Cerebellar cortex (tissue), 1 donor: ENCODE data around the gene MAST3.

Experiments used
- DNase-seq: peaks from one replicate; pipeline ENCODE4 v3.0.0-alpha.2; 2015; ENCODE audit warnings: low spot score

Gene MAST3

DNA sequence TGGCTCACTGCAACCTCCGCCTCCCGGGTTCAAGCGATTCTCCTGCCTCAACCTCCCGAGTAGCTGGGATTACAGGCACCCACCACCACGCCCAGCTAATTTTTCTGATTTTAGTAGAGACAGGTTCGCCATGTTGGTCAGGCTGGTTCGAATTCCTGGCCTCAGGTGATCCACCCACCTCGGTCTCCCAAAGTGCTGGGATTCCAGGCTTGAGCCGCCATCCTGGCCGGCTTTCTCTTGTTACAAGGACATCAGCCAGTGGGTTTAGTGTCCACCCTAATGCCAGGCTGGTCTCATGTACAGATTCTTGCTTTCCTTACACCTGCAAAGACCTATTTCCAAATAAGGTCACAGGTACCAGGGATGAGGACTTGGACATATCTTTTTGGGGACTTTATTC, 62.2 kb downstream of the MAST3 start:
- no peak for DNase-seq

GRCh38 chr19:18160493-18160970, 63.0 kb downstream of the MAST3 start:
- no peak for DNase-seq

DNA sequence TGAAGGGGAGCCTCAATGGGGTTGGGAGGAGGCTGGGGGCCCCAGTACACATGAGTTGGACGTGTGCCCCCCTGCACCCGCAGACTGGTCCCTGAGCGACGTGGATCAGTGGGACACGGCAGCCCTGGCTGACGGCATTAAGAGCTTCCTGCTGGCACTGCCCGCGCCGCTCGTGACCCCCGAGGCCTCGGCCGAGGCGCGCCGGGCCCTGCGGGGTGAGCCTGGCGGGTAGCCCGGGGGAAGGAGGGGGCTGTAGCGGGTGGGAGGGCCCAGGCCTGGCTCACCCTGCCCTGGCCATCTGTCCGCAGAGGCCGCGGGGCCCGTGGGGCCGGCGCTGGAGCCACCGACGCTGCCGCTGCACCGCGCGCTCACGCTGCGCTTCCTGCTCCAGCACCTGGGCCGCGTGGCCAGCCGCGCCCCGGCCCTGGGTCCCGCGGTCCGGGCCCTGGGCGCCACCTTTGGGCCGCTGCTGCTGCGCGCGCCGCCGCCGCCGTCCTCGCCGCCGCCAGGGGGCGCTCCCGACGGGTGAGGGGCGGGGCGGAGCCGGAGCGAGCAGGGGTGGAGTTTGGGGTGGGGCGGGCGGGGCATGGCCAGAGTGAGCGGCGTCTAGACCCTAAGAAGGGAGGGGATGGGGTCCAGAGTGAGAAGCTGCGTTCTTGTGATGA, 63.5 kb downstream of the MAST3 start:
- peak; percentile 65 for DNase-seq

DNA sequence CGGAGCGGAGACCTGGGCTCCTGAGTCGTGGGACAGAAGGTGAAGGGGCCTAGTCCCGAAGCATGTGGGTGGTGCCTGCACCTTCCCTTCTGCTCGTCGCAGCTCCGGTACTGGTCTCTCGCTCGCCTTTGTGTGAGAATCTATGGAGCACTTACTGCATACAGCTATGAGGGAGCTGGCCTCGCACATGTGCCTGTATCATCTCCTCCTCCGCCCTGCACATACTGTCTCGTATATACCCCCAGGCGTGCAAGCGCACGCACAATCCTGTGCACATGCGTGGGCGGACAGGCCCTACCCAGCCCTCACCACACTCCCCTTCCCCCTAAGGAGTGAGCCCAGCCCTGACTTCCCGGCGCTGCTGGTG, 64.0 kb downstream of the MAST3 start:
- no peak for DNase-seq

DNA sequence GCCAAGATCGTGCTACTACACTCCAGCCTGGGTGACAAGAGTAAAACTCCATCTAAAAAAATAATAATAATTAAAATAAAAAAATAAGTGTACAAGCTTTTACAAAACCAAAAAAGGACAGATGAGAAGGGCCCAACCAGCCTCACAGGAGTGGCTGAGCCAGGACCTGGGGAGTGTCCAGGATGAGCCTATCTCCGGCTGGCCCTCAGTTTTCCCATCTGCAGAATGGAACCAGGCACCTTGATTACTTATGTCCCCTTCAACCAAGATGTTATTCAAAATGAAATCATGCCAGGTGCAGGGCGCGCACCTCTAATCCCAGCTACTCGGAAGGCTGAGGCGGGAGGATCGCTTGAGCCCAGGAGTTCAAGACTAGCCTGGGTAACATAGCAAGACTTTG, 66.5 kb downstream of the MAST3 start:
- DNase-seq: no peak

DNA sequence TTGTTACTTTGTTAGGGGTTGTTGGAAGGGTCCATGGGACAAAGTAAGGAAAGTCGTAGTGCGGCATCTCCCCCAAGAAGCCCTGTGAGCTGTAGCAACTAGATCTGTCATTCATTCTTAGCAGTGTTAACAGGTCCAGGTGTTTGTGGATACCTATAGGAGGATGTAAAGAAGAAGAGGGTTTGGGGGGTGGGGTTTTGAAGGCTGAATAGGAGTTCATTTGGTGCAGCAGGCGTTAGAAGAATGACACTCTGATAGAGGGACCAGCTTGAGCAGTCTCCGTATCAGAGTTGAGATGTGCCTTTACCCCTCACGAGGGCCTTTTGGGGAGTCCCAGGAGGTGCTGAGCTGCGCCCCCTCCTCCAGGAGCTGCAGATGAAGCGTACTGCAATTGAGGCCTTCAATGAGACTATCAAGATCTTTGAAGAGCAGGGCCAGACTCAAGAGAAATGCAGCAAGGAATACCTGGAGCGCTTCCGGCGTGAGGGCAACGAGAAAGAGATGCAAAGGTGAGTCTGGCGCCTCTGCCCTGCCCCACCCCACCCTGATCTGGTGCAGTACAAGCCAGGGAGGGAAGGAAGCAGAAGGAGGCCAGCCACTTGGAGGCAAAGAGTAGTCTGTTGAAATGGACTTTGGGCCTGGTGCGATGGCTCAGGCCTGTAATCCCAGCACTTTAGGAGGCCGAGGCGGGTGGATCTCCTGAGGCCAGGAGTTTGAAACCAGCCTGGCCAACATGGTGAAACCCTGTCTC, 68.4 kb downstream of the MAST3 start:
- DNase-seq: no peak

DNA sequence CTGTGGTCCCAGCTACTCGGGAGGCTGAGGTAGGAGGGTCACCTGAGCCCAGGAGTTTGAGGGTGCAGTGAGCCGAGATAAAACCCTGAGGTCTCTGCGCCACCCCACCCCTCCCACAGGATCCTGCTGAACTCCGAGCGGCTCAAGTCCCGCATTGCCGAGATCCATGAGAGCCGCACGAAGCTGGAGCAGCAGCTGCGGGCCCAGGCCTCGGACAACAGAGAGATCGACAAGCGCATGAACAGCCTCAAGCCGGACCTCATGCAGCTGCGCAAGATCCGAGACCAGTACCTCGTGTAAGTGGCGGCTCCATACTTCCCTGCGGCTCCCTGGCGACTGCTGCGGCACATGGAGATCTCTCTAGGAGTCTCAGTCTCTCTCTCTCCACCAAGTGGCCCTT, 69.4 kb downstream of the MAST3 start:
- DNase-seq: no peak

DNA sequence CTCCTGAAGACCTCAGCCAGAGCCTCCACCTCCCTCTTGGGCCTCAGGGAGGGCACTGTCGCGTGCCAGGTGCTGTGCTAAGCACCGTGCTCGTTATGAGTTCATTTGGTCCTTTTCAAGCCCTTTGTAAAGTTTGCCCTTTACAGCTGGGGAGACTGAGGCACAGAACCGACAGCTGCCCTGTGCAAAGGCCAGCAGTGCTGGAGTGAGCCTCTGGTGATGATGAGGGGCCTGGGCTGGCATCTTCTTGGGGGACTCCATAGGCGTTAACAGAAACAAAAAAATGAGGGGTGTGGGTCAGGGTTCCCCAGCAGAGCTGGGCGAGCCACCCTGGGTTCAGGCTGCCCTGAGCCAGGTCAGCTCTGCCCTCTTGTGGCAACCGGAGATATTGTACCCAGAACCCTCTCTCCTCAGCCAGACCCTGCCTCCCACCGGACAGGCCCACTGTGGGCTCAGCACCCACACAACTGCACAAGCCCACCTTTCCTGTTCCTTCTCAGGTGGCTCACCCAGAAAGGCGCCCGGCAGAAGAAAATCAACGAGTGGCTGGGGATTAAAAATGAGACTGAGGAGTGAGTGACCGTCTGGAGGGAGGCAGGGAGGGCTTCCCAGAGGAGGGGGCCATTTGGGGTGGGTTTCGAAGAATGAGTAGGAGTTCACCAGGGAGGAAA, 70.5 kb downstream of the MAST3 start:
- no peak for DNase-seq

DNA sequence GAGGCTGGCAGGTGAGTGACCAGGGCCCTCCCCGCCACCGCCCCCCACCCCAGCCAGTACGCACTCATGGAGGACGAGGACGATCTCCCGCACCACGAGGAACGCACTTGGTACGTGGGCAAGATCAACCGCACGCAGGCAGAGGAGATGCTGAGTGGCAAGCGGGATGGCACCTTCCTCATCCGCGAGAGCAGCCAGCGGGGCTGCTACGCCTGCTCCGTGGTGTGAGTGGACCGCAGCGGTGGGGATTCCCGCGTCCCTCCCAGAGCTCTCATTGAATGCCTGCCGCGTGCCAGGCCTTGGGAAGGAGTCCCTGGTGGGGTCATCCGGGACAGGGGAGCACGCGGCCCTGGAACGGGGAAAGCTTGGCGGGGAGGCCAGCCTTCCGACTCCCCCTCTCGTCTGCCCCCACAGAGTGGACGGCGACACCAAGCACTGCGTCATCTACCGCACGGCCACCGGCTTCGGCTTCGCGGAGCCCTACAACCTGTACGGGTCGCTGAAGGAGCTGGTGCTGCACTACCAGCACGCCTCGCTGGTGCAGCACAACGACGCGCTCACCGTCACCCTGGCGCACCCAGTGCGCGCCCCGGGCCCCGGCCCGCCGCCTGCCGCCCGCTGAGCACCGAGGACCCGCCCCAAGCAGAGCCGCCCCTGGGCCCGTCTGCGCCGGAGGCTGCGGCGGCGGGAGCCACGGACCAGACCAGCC, 71.2 kb downstream of the MAST3 start:
- DNase-seq: no peak

- no peak for DNase-seq
Observed at GRCh38 chr19:18170714-18171255, 73.2 kb downstream of the MAST3 start.

GRCh38 chr19:18171605-18172327, 74.2 kb downstream of the MAST3 start:
- no peak for DNase-seq

GRCh38 chr19:18172331-18173053, 74.9 kb downstream of the MAST3 start:
- no peak for DNase-seq

DNA sequence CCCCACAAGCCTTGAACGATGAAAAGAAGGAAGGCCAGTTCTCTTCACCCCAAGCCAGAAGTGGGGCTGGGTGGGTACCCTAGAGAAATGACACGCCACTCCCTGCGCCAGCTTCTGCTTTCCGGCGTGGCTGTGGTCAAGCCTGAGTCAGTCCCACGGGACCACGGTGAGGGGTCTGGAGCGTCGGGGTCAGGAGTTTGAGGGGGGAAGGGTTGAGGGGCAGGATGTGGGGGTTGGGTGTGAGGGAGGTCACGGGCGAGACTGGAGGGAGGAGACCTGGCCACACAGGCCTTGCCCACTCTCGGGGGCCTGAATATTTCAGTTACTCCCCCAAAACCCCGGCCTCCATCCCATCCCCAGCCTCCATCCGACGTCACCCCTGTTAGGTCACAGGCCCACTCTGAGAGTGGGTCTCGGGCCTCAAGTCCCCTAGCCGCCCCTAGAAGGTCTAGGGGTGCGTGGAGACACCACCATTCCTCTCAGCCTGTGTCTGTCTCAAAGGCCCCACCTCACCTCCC, 75.5 kb downstream of the MAST3 start:
- DNase-seq: no peak

- DNase-seq: peak; percentile 60
Observed at GRCh38 chr19:18173572-18174288, 76.2 kb downstream of the MAST3 start, which contains the start of gene IFI30. Gene IFI30, plus strand, starts transcription at chr19:18173813. Its CDS starts 29 bp downstream, at chr19:18173842.

- DNase-seq: no peak
Observed at GRCh38 chr19:18174983-18175382, 77.4 kb downstream of the MAST3 start.

DNA sequence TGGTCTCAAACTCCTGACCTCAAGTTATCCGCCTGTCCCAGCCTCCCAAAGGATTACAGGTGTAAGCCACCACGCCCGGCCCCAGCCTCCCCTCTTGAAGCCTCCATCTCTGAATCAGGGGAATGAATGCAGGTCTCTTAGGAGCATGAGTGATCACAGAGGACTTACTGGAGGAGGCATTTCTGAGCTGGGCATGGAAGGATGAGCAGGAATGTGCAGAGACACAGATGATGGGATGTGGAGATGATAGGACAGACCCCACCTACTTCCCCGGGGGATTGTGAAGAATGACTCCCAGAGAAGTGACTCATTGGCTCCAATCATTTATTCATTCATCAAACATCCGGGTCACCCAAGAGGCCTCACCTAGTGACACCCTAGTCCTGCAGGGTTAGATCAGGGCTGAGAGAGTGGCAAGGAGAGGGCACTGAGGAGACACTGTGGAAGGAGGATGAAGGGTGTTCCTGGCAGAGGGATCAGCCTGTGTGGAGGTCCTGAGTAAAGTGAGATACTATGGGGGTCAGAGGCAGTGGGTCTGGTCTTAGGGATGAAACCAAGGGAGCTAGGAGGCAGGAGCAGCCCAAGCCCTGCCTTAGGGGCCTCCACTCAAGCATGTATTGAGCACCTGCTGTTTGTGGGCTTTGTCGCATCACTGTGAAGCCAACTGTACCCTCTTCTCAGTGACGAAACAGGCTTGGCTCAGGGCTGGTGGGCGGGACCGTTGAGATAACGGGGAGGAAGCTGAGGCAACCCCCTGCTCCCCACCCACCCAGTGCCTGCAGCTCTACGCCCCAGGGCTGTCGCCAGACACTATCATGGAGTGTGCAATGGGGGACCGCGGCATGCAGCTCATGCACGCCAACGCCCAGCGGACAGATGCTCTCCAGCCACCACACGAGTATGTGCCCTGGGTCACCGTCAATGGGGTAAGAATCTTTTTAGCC, 79.1 kb downstream of the MAST3 start:
- no peak for DNase-seq

DNA sequence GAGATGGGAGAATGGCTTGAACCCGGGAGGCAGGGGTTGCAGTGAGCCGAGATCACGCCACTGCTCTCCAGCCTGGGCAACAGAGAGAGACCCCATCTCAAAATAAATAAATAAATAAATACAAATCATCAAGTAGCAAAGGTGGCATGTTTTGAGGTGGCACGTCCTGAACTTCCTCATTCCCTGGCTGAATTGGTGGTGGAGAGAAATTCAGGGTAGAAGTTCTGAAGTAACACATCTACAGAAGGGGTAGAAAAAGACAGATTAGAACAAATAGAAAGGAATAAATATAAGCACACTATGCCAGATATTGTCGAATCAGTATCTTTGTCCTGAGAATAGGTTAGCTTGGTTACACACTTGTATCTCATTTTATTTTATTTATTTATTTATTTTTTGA, 82.4 kb downstream of the MAST3 start:
- no peak for DNase-seq

GRCh38 chr19:18183529-18183928, 86.0 kb downstream of the MAST3 start:
- DNase-seq: no peak

DNA sequence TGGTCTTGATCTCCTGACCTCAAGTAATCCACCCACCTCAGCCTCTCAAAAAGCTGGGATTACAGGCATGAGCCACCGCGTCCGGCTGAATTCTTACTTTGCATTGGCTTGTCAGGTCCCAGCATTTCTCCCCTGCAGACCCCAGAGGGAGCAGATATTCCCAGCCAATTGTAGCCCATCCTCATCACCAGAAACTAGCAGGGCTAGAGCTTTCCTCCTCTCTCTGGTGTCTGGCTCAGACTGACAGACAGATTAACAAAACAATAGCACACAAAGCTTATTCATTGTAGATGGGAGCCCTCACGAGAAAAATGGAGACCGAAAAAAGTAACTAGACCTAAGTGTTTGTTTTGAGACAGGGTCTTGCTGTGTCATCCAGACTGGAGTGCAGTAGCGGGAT, 88.0 kb downstream of the MAST3 start:
- DNase-seq: no peak
